Measurements from ENCODE around the gene OBSL1. TPM values are rescaled to one million over a fixed set of nuclear protein-coding genes. Genes with fewer than 3 reads are reported as not detected.

Gene OBSL1
- total RNA-seq, 1 experiment from 2014 or later, result 56.2 TPM

GRCh38 chr2:219538956-219539788 is 32.2 kb downstream of the OBSL1 start:
- POLR2A ChIA-PET, result interaction anchor here (0.6 kb wide), 1 partner anchor 41 kb away, joined by 8 read pairs; the partner anchor contains the start of gene GMPPA
- BruUV-seq (replicated peaks), result no TSS peak

DNA sequence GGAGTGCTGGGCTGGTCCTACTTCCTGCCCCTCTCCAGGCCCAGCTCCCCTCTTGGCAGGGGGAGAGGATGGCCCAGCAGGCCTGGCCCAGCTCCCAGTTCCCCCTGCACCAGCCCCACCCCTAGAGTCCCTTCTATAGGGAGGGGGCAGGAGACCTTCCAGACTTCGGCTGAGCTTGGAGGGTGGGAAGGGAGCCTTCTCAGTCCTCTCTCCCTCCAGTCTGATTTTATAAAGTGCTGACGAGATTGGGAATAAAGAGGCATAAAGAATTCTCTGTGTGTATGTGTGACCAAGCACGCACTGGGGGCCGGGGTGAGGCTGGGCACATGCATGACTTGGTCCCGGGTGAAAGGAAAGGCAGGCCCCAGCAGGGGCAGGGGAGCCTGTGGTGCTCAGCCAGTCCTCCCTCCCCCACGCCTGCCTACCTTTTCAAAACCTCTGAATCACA is 32.8 kb downstream of the OBSL1 start:
- ChIA-PET CTCF (no interaction called here), POLR2A (no interaction called here)
- peaks cover 16% of the 10 kb centered on the region for H3K4me1 ChIP-seq
- no peaks in the 10 kb centered on the region for H3K9me3 ChIP-seq
- peaks cover 22% of the 10 kb centered on the region for H3K36me3 Mint-ChIP-seq (ENCODE audit: insufficient read depth, unreplicated experiment)
- no peaks in the 10 kb centered on the region for H3K27me3 ChIP-seq (replicated peaks; ENCODE audit: control insufficient read depth, insufficient read depth, low read length)
- no peak overlapping the region for H3K4me3 ChIP-seq (ENCODE audit: low read depth, low read length)
- no peak overlapping the region for H3K27ac Mint-ChIP-seq (ENCODE audit: unreplicated experiment)
- peaks cover 8% of the 10 kb centered on the region for H3K36me3 ChIP-seq (ENCODE audit: control insufficient read depth, insufficient read depth, low read length)
- H3K4me3 Mint-ChIP-seq (ENCODE audit: unreplicated experiment), result no peak overlapping the region
- no peaks in the 10 kb centered on the region for H3K9me3 Mint-ChIP-seq (ENCODE audit: unreplicated experiment)
- no peak for TF ChIP-seq CTCF (IDR thresholded peaks at IDR 0.05; ENCODE audit: insufficient read depth in 1 of 2, low read depth in 1 of 2, low read length in 1 of 2, severe bottlenecking in 1 of 2, unreplicated experiment in 1 of 2)
- H3K4me1 Mint-ChIP-seq (ENCODE audit: low read depth, unreplicated experiment), result no peaks in the 10 kb centered on the region
- no peak for DNase-seq
- H3K27me3 Mint-ChIP-seq (ENCODE audit: insufficient read depth, unreplicated experiment), result no peaks in the 10 kb centered on the region
- no TSS peak for BruUV-seq (replicated peaks)
- intact Hi-C loops (cut with micrococcal nuclease; ENCODE audit: unreplicated experiment), result no loop called here

More at GRCh38 chr2:219538956-219539788, 32.2 kb downstream of the OBSL1 start:
- peaks cover 16% of the 10 kb centered on the region for H3K4me1 ChIP-seq
- Mint-ChIP-seq H3K4me1 (ENCODE audit: low read depth, unreplicated experiment) (no peaks in the 10 kb centered on the region), H3K9me3 (ENCODE audit: unreplicated experiment) (no peaks in the 10 kb centered on the region), H3K27ac (ENCODE audit: unreplicated experiment) (no peak overlapping the region), H3K36me3 (ENCODE audit: insufficient read depth, unreplicated experiment) (peaks cover 29% of the 10 kb centered on the region), H3K27me3 (ENCODE audit: insufficient read depth, unreplicated experiment) (no peaks in the 10 kb centered on the region), H3K4me3 (ENCODE audit: unreplicated experiment) (no peak overlapping the region)
- no peak for DNase-seq
- H3K4me3 ChIP-seq (ENCODE audit: low read depth, low read length), result no peak overlapping the region
- CTCF ChIA-PET, result interaction anchor here (0.6 kb wide), 1 partner anchor 112 kb away, joined by 9 read pairs; no protein-coding TSS in a partner anchor
- no peaks in the 10 kb centered on the region for H3K27me3 ChIP-seq (replicated peaks; ENCODE audit: control insufficient read depth, insufficient read depth, low read length)
- peaks cover 8% of the 10 kb centered on the region for H3K36me3 ChIP-seq (ENCODE audit: control insufficient read depth, insufficient read depth, low read length)
- intact Hi-C loops (cut with micrococcal nuclease; ENCODE audit: unreplicated experiment), result no loop called here
- TF ChIP-seq CTCF (IDR thresholded peaks at IDR 0.05; ENCODE audit: insufficient read depth in 1 of 2, low read depth in 1 of 2, low read length in 1 of 2, severe bottlenecking in 1 of 2, unreplicated experiment in 1 of 2), result no peak
- H3K9me3 ChIP-seq, result no peaks in the 10 kb centered on the region

DNA sequence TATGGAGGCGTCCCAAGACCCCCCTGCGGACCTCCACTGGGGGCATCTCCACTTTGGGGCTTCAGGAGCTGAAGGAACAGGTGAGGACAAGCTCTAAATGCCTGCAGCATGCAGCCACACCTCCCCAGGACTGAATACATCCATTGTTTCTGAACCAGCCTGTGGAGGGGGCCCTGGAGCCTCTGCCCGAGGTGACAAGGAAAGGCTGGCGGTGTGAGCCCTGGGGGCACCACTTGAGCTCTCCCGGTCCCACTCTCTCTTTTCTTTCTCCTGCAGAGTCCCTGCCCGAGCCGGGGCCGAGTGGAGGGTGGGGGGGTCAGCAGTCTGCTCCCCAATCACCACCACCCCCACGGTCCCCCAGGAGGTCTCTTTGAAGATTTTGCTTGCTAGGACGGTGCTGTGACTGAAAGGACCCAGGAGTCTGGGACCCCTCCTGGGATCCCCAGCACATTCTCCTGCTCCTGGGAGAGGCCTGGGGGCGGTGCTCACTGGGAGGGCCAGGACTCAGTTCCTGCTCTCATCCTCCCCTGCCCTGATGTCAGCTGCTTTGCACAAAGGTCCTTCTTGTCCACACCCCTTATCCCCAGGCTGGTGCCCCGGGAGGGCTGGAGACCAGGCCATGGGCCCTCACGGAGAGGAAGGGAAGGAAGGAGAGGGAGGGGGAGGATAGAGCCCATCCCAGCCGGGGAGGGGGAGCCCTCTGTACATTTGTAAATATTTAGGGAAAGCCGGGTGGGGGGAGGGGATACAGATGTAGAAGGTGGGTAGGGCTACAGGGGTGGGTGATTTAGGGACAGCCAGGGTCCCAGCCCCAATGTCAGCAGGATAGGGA is 33.5 kb downstream of the OBSL1 start:
- no peak for TF ChIP-seq CTCF (IDR thresholded peaks at IDR 0.05; ENCODE audit: insufficient read depth in 1 of 2, low read depth in 1 of 2, low read length in 1 of 2, severe bottlenecking in 1 of 2, unreplicated experiment in 1 of 2)
- no peaks in the 10 kb centered on the region for H3K4me1 Mint-ChIP-seq (ENCODE audit: low read depth, unreplicated experiment)
- H3K4me3 Mint-ChIP-seq (ENCODE audit: unreplicated experiment), result no peak overlapping the region
- ChIA-PET CTCF (no interaction called here), POLR2A (interaction anchor here (0.5 kb wide), 1 partner anchor 330 kb away, joined by 3 read pairs; no protein-coding TSS in a partner anchor)
- no TSS peak for BruUV-seq (replicated peaks)
- peaks cover 21% of the 10 kb centered on the region for H3K36me3 Mint-ChIP-seq (ENCODE audit: insufficient read depth, unreplicated experiment)
- no peaks in the 10 kb centered on the region for H3K27me3 Mint-ChIP-seq (ENCODE audit: insufficient read depth, unreplicated experiment)
- H3K9me3 ChIP-seq, result no peaks in the 10 kb centered on the region
- H3K27ac Mint-ChIP-seq (ENCODE audit: unreplicated experiment), result no peak overlapping the region
- H3K36me3 ChIP-seq (ENCODE audit: control insufficient read depth, insufficient read depth, low read length), result peaks cover 8% of the 10 kb centered on the region
- no peak for DNase-seq
- no peak overlapping the region for H3K4me3 ChIP-seq (ENCODE audit: low read depth, low read length)
- intact Hi-C loops (cut with micrococcal nuclease; ENCODE audit: unreplicated experiment), result no loop called here
- no peaks in the 10 kb centered on the region for H3K27me3 ChIP-seq (replicated peaks; ENCODE audit: control insufficient read depth, insufficient read depth, low read length)
- peaks cover 16% of the 10 kb centered on the region for H3K4me1 ChIP-seq
- H3K9me3 Mint-ChIP-seq (ENCODE audit: unreplicated experiment), result no peaks in the 10 kb centered on the region

All from Caco-2 (cell line).